Keratinocyte (primary cell): ENCODE measurements around the gene GALNT9.

Experiments used
- EZH2 ChIP-seq: IDR thresholded peaks from one replicate; pipeline ENCODE4 v1.6.1; 2012; ENCODE audit warnings: inconsistent platforms, mild to moderate bottlenecking, low read length, moderate library complexity
- TF ChIP-seq, protein P1 (sequence below), 3 experiments: IDR thresholded peaks in 1 of 3; conservative IDR thresholded peaks in 1 of 3; optimal IDR thresholded peaks in 1 of 3; 2 replicates in 2 of 3; 3 replicates in 1 of 3; pipeline versions ENCODE3 to v1.5.1; 2011; ENCODE audit warnings: low read length in 3 of 3, mild to moderate bottlenecking in 3 of 3, moderate library complexity in 2 of 3, control low read depth in 1 of 3, inconsistent platforms in 1 of 3; ENCODE audit not compliant: insufficient read depth in 2 of 3; ENCODE audit errors: extremely low read depth in 1 of 3

DNA sequence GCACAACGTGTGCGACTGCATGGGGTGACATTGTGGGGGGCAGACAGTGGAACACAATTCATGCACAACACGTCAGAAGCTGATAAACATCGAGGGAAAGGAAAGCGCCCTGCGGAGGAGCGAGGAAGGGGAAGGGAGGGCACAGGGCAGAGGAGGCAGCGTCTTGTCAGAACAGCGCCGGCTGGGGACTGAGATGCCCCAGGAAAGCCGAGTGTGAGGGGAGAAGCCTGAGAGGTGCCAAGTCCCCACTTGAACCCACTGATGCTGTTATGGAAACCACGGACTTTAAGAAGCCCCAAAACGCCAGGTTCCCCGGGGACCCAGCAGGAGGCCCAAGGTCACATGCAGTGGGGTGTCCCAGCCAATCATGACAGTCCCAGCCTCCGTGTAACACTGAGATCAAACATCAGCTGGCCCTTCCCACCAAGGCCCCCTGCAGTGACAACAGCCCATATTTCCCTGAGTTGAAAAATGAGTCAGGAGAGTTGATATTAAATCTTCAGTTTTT is 70.0 kb downstream of the GALNT9 start:
- TF ChIP-seq, protein P1, sequence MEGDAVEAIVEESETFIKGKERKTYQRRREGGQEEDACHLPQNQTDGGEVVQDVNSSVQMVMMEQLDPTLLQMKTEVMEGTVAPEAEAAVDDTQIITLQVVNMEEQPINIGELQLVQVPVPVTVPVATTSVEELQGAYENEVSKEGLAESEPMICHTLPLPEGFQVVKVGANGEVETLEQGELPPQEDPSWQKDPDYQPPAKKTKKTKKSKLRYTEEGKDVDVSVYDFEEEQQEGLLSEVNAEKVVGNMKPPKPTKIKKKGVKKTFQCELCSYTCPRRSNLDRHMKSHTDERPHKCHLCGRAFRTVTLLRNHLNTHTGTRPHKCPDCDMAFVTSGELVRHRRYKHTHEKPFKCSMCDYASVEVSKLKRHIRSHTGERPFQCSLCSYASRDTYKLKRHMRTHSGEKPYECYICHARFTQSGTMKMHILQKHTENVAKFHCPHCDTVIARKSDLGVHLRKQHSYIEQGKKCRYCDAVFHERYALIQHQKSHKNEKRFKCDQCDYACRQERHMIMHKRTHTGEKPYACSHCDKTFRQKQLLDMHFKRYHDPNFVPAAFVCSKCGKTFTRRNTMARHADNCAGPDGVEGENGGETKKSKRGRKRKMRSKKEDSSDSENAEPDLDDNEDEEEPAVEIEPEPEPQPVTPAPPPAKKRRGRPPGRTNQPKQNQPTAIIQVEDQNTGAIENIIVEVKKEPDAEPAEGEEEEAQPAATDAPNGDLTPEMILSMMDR (optimal IDR thresholded peaks at IDR 0.05 in 1 of 3, IDR thresholded peaks at IDR 0.05 in 1 of 3, conservative IDR thresholded peaks at IDR 0.05 in 1 of 3; ENCODE audit: extremely low read depth in 1 of 3, insufficient read depth in 2 of 3, low read length in 3 of 3), result no peak
- no peak for TF ChIP-seq EZH2
